ENCODE measurements around the gene DDX41.

DDX41 gene

DNA sequence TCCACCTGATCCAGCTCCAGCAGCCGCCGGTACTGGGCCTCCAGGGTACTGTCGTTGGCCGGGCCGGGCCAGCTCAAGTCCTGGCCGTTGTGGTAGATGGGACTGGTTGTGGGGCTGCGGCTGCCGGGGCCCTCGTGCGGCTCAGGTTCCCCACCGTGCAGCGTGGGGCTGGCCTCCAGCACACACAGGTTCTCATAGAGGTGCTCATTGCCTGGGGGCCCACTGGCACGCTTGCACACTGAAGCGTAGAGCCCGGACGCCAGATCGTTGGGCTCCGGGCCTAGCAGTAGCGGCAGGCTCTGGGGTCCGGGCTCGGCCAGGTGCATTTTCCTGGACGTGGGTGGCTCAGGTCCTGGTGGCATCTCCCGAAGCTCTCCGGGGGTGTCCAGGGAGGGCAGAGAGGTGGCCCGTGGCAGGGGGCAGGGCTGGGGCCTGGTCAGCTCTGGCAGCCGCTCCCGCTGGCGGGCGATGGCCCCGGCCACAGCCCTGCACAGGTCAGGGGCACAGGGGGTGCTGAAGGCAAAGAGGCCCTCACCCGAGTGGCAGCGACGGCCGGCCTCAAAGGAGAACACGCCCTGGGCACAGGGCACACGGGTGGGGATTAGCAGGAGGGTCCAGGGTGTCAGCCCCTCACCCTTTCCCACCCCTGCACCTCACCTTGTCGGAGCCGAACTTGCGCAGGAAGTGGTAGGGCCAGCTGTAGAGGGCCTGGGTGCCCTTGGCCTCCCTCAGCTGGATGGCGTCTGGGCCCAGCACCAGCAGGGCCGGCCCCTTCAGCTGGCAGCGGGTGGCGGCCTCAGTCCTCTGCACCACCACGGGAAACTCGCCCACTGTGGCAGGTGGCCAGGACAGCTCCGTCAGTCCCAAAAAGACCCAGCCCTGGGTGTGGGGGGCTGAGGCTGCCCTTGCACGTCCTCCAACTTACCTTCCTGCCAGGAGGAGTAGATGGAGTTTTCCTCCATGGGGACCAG is 12.4 kb downstream of the DDX41 start:
- H3K9me3 Mint-ChIP-seq = no peaks in the 10 kb centered on the region
- no peak overlapping the region for H3K27ac Mint-ChIP-seq
- DNase-seq (no peak), ATAC-seq (replicated peaks) (no peak)
- no peak overlapping the region for H3K4me3 Mint-ChIP-seq
- peaks cover 4 to 7% of the 10 kb centered on the region in 2 donors for H3K4me1 Mint-ChIP-seq (ENCODE audit: low read depth in 2 of 2)
- H3K27me3 Mint-ChIP-seq = no peaks in the 10 kb centered on the region
- H3K36me3 Mint-ChIP-seq (ENCODE audit: insufficient read depth) = peaks cover 4% of the 10 kb centered on the region

DNA sequence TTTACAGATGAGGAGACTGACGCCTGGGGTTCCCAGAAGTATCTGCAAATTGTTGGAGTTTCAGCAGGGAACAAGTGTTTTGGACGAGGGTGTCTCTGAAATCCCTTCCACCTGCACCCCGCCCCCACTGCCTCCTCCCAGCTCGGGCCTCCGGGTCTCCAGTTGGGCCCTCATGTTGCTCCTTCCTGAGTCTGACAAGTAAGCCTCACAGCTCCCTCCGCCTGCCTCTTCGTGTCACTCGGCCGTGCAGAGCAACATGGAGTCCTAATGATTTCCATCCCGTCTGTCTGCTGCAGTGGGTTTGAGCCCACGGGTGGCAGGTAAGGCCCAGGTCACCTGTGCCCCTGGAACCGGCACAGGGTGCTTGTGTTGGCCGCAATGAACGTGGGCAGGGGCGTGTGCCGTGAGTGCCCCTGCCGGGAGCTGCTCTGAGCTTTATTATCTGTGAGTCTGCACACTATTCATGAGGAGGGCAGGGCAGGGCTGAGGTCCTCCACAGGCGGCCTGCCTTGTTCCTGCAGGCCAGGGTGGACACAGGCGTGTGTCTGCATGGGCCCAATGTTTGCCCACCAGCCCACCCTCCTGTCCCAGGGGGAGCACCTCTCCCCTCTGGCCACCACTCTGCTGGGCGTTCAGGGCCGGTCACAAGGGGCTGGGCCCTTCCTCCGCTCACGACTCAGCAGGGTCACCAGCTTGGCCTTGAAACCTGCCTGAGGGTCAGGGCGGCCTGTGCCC is 13.2 kb downstream of the DDX41 start:
- Mint-ChIP-seq H3K4me3 (no peak overlapping the region), H3K27me3 (no peaks in the 10 kb centered on the region), H3K27ac (no peak overlapping the region), H3K36me3 (ENCODE audit: insufficient read depth) (peaks cover 4% of the 10 kb centered on the region), H3K9me3 (no peaks in the 10 kb centered on the region), H3K4me1 (ENCODE audit: low read depth in 2 of 2) (peaks cover 8 to 9% of the 10 kb centered on the region in 2 donors)
- no peak for ATAC-seq (replicated peaks)
- DNase-seq = no peak

DNA sequence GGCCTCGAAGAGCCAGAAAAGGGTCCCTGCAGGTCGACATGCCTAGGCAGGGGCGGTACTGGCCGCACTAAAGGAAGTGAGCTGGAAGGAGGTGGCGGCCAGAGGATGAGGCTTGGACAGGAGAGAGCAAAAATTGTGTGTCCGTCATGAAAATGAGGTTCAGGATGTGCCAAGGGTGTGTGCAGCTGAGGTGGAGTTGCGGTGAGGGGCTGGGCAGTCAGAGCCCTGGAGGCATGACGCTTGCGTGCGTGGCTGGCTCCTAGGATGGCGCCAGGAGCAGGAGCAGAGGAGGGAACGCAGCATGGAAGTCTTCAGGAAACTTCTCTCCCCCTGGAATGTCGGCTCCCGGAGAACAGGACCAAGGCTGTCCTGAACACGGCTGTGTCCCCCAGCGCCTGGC is 13.9 kb downstream of the DDX41 start:
- Mint-ChIP-seq H3K4me1 (ENCODE audit: low read depth in 2 of 2) (peaks cover 12 to 13% of the 10 kb centered on the region in 2 donors), H3K27me3 (no peaks in the 10 kb centered on the region), H3K27ac (no peak overlapping the region), H3K4me3 (no peak overlapping the region), H3K36me3 (ENCODE audit: insufficient read depth) (peaks cover 4% of the 10 kb centered on the region), H3K9me3 (no peaks in the 10 kb centered on the region)
- no peak for ATAC-seq (replicated peaks)
- no peak for DNase-seq

DNA sequence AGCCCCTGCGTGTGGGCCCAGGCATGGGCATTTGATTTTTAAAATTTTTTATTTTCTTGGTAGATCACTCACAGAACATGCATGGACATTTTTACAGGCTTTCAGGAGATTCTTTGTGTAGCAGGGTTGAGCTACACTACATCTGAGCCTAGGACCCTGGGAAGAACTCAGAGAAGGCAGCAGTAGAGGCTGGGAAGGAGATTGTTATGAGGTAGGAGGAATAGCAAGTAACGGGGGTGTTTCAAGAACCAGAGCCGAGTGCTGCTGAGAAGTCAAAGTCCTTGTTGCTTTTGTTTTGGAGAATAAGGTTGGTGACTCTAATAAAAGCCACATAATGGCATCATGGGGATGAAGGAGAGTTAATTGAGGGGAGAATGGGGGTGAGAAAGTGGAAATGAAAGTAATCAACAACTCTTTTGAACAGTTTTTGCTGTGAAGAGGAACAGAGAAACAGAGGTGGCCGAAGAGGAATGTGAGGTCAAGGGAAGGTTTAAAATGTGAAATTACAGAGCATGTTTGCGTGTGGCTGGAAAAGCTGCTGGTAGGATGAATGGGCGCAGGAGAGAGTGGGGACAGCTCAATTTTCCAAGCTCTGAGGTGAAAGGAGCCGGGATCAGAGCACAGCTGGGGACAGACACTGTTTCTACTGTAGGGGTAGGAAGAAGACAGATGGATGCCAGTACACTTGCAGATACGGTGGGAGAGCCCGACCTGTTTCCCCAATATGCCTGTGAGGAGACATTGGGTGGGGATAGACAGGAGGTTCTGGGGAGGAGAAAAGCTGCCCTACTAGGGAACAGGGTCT is 14.7 kb downstream of the DDX41 start:
- H3K27ac Mint-ChIP-seq = no peak overlapping the region
- no peaks in the 10 kb centered on the region for H3K27me3 Mint-ChIP-seq
- H3K36me3 Mint-ChIP-seq (ENCODE audit: insufficient read depth) = peaks cover 4% of the 10 kb centered on the region
- no peaks in the 10 kb centered on the region for H3K9me3 Mint-ChIP-seq
- DNase-seq (no peak), ATAC-seq (replicated peaks) (no peak)
- no peak overlapping the region for H3K4me3 Mint-ChIP-seq
- peaks cover 12 to 15% of the 10 kb centered on the region in 2 donors for H3K4me1 Mint-ChIP-seq (ENCODE audit: low read depth in 2 of 2)

DNA sequence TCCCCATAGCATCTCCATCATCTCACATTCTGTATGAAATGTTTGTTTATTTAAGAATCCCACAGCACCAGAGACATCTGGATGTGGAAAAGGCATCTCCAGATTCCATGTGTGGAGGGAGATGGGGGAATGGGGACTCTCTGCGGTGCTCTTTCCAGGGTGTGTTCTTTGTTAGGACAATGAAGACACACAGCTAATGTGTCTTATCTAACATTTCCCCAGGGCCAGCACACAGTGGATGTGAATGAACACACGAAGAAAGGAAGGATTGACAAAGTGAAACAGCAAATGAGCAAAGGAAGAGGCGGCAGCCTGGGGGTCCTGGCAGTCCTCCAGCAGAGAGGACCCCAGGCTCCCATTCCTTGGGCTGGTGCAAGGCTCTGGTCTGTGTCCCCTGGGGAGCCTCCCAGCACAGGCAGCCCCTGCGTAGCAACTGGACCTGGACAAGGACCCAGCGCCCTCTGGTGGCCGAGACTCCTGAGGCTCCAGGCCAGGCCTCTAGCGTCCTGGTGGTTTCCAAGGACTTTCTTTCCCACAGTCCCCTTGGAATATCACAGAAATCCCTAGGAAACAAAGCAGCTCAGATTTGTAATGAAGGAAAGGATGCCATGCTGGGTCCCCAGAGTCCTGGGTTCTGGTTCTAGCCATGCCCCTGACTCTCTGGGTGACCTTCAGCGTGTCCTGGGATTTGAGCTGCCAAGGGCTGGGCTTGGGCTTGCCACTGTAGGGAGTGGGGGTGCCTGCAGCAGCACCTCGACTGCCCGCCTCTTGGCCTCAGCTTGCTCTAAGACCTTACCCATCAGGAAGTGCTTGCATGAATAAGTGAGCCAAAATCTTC is 15.9 kb downstream of the DDX41 start:
- Mint-ChIP-seq H3K27ac (no peak overlapping the region), H3K9me3 (no peaks in the 10 kb centered on the region), H3K36me3 (ENCODE audit: insufficient read depth) (no peaks in the 10 kb centered on the region), H3K4me1 (ENCODE audit: low read depth in 2 of 2) (peaks cover 18 to 19% of the 10 kb centered on the region in 2 donors), H3K4me3 (no peak overlapping the region), H3K27me3 (no peaks in the 10 kb centered on the region)
- ATAC-seq (replicated peaks) (peak; percentile 34), DNase-seq (peak; percentile 82 to 85 (median 84))

DNA sequence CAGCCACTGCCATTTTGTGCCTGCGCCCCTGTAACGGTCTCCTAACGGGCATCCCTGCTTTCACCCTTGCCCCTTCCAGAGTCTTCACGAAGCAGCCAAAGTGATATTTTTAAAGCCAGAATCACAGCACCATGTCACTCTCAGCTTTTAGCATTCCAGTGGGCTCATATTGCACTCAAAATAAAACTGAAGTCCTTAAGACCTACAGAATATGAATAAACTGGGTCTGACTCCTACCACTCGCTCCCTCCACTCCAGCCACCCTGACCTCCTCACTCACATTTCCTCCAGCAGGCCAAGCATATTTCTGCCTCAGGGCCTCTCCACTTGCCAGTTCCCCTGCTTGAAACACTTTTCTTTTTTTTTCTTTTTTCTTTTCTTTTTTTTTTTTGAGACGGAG is 16.9 kb downstream of the DDX41 start:
- Mint-ChIP-seq H3K27ac (no peak overlapping the region), H3K4me3 (no peak overlapping the region), H3K27me3 (no peaks in the 10 kb centered on the region), H3K36me3 (ENCODE audit: insufficient read depth) (no peaks in the 10 kb centered on the region), H3K4me1 (ENCODE audit: low read depth in 2 of 2) (peaks cover 19 to 20% of the 10 kb centered on the region in 2 donors), H3K9me3 (no peaks in the 10 kb centered on the region)
- DNase-seq (no peak), ATAC-seq (replicated peaks) (no peak)

DNA sequence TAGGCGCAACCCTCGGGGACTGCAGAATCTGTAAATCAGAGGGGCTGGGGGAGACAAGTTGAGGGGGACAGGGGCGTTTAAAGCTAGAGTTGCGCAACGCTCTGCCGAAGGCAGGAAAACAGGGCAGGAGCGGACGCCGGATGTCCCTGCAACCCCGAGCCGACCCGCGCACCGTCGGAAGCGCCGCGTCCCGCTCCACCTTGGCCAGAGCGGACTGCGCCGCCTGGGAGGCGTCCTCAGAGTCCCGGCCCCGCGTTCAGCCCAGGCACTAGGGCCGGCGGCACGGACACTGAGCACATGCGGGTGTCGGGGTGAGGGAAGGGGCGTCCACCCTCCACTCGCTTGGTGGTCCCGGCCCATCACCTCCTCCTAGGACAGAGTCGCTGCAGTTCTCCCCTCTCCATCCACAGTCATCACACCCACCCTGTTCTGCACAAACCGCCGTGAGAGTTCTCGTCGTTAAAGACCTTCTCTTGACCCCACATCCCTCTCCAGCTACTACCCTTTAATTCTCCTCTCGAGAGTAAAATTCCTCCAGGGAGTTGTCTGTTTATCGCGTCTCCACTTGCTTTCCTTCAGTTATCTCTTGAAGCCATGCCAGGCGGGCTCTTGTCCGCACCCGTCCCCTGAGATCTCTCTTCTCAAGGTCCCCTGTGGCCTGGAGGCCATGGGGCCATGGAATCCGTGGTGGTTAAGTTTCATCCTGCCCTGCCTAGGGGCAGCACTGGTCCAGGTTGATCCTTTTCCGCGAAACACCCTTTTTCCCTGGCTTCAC is 18.6 kb downstream of the DDX41 start:
- Mint-ChIP-seq H3K27me3 (no peaks in the 10 kb centered on the region), H3K36me3 (ENCODE audit: insufficient read depth) (peaks cover 3% of the 10 kb centered on the region), H3K9me3 (no peaks in the 10 kb centered on the region), H3K4me3 (peak overlapping the region; percentile 78 to 83), H3K4me1 (ENCODE audit: low read depth in 2 of 2) (peaks cover 23% of the 10 kb centered on the region in 2 donors), H3K27ac (peak overlapping the region; percentile 47 to 88)
- no peak for DNase-seq
- peak; percentile 4 for ATAC-seq (replicated peaks)

DNA sequence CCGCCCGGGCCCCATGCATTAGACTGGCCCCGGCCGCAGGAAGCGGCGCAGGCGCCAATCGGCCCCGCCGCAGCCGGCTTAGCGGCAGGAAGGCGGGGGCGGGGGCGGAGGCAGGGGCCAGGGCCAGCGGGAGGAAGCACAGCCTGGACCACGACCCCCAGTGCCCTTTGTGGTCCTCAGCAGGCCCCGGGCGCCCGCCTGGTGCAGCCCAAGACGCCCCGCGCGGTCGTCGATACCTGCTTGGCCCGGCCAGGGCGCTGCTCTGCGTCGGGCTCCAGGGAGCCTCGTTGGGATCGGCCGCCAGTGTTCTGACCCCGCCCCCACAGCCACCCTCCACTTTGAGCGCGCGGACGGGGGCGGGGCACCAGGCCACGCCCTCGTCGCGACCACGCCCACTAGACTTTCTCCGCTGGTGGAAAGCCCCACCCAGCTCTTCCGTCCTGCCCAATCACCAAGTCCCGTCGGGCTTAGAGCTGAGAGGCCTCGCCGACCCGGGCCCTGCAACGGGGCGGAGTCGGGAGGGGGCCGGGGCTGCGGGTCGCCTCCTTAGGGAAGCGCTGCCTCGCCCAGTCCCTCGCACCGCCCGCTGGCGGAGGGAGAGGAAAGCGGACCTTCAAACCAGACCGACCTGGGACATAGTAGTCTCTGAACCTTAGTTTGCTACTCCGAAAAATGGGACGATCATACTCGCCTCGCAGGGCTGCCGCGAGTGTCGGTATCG is 19.3 kb downstream of the DDX41 start, which contains the start of gene PDLIM7:
PDLIM7 (minus strand) TSS at position 313 of the 721 bp plus-strand sequence. CDS start 1,092 bp downstream, outside the sequence.
- DNase-seq = peak; percentile 91 to 93 (median 93)
- ATAC-seq (replicated peaks) = peak; percentile 86
- Mint-ChIP-seq H3K4me1 (ENCODE audit: low read depth in 2 of 2) (peaks cover 28 to 29% of the 10 kb centered on the region in 2 donors), H3K27me3 (no peaks in the 10 kb centered on the region), H3K36me3 (ENCODE audit: insufficient read depth) (peaks cover 3% of the 10 kb centered on the region), H3K4me3 (peak within 1 kb of the TSS; percentile 78 to 83), H3K27ac (peak within 1 kb of the TSS; percentile 47 to 88), H3K9me3 (no peaks in the 10 kb centered on the region)

DNA sequence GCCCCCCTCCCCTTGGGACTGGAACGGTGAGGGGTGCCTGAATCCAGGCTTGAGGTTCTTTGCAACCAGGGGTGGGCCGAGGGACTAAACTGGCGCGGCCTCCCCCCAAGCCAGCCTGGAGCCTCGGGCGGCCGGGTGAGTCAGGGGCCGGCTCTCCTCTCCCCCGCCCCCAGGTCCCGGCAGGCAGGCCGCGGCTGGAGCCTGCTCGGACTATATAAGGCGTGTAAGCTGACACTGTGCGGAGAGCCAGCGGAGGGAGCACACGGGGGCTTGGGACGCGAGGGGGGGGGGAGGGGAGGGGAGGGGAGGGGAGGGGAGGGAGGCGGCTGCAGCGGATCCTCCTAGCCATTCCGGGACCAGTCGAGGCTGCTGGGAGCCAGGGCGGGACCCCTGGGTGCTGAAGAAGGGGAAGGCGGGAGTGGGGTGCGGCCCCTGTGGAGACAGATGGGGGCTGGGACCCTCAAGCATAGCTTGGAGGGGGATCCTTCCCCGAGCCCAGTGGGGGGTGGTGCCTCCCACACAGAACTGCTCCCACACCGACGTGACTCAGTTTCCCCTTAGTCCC is 20.0 kb downstream of the DDX41 start:
- Mint-ChIP-seq H3K4me1 (ENCODE audit: low read depth in 2 of 2) (peaks cover 26 to 29% of the 10 kb centered on the region in 2 donors), H3K36me3 (ENCODE audit: insufficient read depth) (peaks cover 3% of the 10 kb centered on the region), H3K27ac (no peak overlapping the region), H3K4me3 (peak overlapping the region; percentile 78 to 83), H3K27me3 (no peaks in the 10 kb centered on the region), H3K9me3 (no peaks in the 10 kb centered on the region)
- ATAC-seq (replicated peaks) (no peak), DNase-seq (no peak)

DNA sequence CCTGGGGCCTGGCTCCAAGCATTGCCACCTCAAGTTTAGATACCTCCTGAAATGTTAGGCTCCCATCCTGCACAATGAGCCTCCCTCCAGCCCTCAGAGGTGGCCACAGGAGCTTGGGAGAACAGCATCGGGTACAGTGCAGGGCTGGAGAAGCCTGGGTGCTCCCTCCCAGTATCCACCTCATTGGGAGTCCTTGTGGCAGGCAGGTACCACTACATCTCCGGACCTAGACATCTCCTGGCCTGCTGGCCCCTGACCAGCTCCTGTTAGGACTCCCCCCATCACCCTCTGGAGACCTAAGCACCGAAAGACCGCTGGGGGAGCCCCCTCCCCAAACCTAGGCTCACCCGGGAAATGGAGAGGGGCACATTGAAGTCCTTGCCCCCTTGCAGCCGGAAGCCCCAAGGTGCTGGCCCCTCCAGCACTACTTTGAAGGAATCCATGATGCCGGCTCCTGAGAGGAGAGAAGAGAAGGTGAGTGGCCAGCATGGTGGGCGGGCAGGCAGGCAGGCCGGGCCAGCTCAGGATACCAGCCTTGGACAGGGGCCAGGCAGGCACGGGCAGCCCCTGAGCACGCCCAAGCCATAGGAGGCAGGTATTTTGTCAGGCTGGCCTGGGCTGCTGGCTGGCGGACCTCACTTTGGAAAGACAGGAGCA is 20.6 kb downstream of the DDX41 start:
- no peak for ATAC-seq (replicated peaks)
- Mint-ChIP-seq H3K36me3 (ENCODE audit: insufficient read depth) (peaks cover 3% of the 10 kb centered on the region), H3K9me3 (no peaks in the 10 kb centered on the region), H3K27ac (no peak overlapping the region), H3K4me1 (ENCODE audit: low read depth in 2 of 2) (peaks cover 26 to 29% of the 10 kb centered on the region in 2 donors), H3K27me3 (no peaks in the 10 kb centered on the region), H3K4me3 (peak overlapping the region; percentile 78 to 83)
- DNase-seq = no peak
